Dermis microvascular lymphatic vessel endothelial cell (primary cell): ENCODE measurements around the gene C2orf68. TPM values are rescaled to one million over a fixed set of nuclear protein-coding genes. Genes with fewer than 3 reads are reported as not detected.
A peak's percentile ranks its signal among the peaks of the same experiment; 100 is the strongest.
"Not testable (repeated sequence)": the region's sequence is repeated elsewhere in the genome, so short reads cannot be mapped to it uniquely, and the experiment has no call there.

Experiments used
- DNase-seq, 2 donors: peaks; one replicate each; pipeline versions ENCODE4 v3.0.0 to v3.0.0-alpha.2; 2010; ENCODE audit warnings: low read depth in 2 of 2
- total RNA-seq: library from RNA; depleted of rRNA; stranded (reverse); fragments of >200 nt; gene quantifications from 2 replicates; pipeline ENCODE4 v1.2.1, GENCODE V29; 2014

C2orf68 gene
- total RNA-seq, result 16.6 and 20.7 TPM in 2 replicates

- peak; percentile 65 to 87 for DNase-seq
Measured at GRCh38 chr2:85611705-85612587, at the start of gene C2orf68. Gene C2orf68 (minus strand): TSS chr2:85612066. CDS start chr2:85611984, 82 bp downstream.

GRCh38 chr2:85661139-85661858 is 49.4 kb upstream of the C2orf68 start:
- peak in 1 of 2 donors; percentile 15 for DNase-seq

- no peak for DNase-seq
Measured at GRCh38 chr2:85660725-85661124, 48.9 kb upstream of the C2orf68 start.

- DNase-seq, result not testable (repeated sequence)
Measured at GRCh38 chr2:85660301-85660700, 48.4 kb upstream of the C2orf68 start.

GRCh38 chr2:85659324-85659981 is 47.6 kb upstream of the C2orf68 start:
- no peak for DNase-seq

GRCh38 chr2:85657399-85657798 is 45.5 kb upstream of the C2orf68 start:
- DNase-seq, result not testable (repeated sequence)

- no peak for DNase-seq
Measured at GRCh38 chr2:85656468-85656867, 44.6 kb upstream of the C2orf68 start.

- DNase-seq, result no peak
Measured at GRCh38 chr2:85655961-85656417, 44.1 kb upstream of the C2orf68 start.

GRCh38 chr2:85653996-85654395 is 42.1 kb upstream of the C2orf68 start:
- DNase-seq, result no peak

GRCh38 chr2:85652056-85652455 is 40.2 kb upstream of the C2orf68 start:
- DNase-seq, result no peak

GRCh38 chr2:85651097-85651496 is 39.2 kb upstream of the C2orf68 start:
- no peak for DNase-seq

- no peak for DNase-seq
Measured at GRCh38 chr2:85650456-85650855, 38.6 kb upstream of the C2orf68 start.

- peak in 1 of 2 donors; percentile 34 for DNase-seq
Measured at GRCh38 chr2:85649201-85650190, 37.6 kb upstream of the C2orf68 start.

- peak in 1 of 2 donors; percentile 60 for DNase-seq
Measured at GRCh38 chr2:85648619-85649018, 36.8 kb upstream of the C2orf68 start.

- no peak for DNase-seq
Measured at GRCh38 chr2:85647823-85648526, 36.1 kb upstream of the C2orf68 start.

- no peak for DNase-seq
Measured at GRCh38 chr2:85646166-85646565, 34.3 kb upstream of the C2orf68 start.

- no peak for DNase-seq
Measured at GRCh38 chr2:85644909-85645308, 33.0 kb upstream of the C2orf68 start.

- DNase-seq, result no peak
Measured at GRCh38 chr2:85642725-85643124, 30.9 kb upstream of the C2orf68 start.

GRCh38 chr2:85635636-85636035 is 23.8 kb upstream of the C2orf68 start:
- DNase-seq, result no peak

- DNase-seq, result no peak
Measured at GRCh38 chr2:85635011-85635410, 23.1 kb upstream of the C2orf68 start.
